RPMI7951 (cell line): ENCODE measurements around the gene ADARB1. TPM values are rescaled to one million over a fixed set of nuclear protein-coding genes. Genes with fewer than 3 reads are reported as not detected.

Source experiments
- DNase-seq: peaks from one replicate; pipeline ENCODE4 v3.0.0-alpha.2; 2012; ENCODE audit warnings: low read depth
- total RNA-seq: library from RNA; depleted of rRNA; stranded (reverse); fragments of >200 nt; shearing (Covaris generic); gene quantifications from 2 replicates; pipeline ENCODE4 v1.2.3, GENCODE V29; 2014

Gene ADARB1
- total RNA-seq, 1 experiment from 2014 or later: 1.2 TPM

GRCh38 chr21:45037986-45038385 is 36.4 kb upstream of the ADARB1 start:
- DNase-seq: no peak

GRCh38 chr21:45039317-45040156 is 34.8 kb upstream of the ADARB1 start:
- no peak for DNase-seq

GRCh38 chr21:45040157-45040711 is 34.1 kb upstream of the ADARB1 start:
- DNase-seq: no peak

- no peak for DNase-seq
Observed at GRCh38 chr21:45040739-45041138, 33.6 kb upstream of the ADARB1 start.

GRCh38 chr21:45041351-45041805 is 33.0 kb upstream of the ADARB1 start:
- peak; percentile 46 for DNase-seq

GRCh38 chr21:45041984-45042663 is 32.3 kb upstream of the ADARB1 start:
- DNase-seq: no peak

- no peak for DNase-seq
Observed at GRCh38 chr21:45042664-45043161, 31.7 kb upstream of the ADARB1 start.

- no peak for DNase-seq
Observed at GRCh38 chr21:45043541-45044020, 30.8 kb upstream of the ADARB1 start.

- DNase-seq: no peak
Observed at GRCh38 chr21:45045481-45045880, 28.9 kb upstream of the ADARB1 start.

GRCh38 chr21:45047257-45047656 is 27.1 kb upstream of the ADARB1 start:
- no peak for DNase-seq

- DNase-seq: no peak
Observed at GRCh38 chr21:45048026-45048698, 26.2 kb upstream of the ADARB1 start.

GRCh38 chr21:45048968-45049367 is 25.4 kb upstream of the ADARB1 start:
- DNase-seq: no peak

- no peak for DNase-seq
Observed at GRCh38 chr21:45049714-45050344, 24.6 kb upstream of the ADARB1 start.

GRCh38 chr21:45050345-45050796 is 24.0 kb upstream of the ADARB1 start:
- no peak for DNase-seq

GRCh38 chr21:45050797-45051489 is 23.4 kb upstream of the ADARB1 start:
- no peak for DNase-seq

GRCh38 chr21:45051580-45052434 is 22.6 kb upstream of the ADARB1 start:
- DNase-seq: no peak

- DNase-seq: no peak
Observed at GRCh38 chr21:45052960-45053359, 21.4 kb upstream of the ADARB1 start.

GRCh38 chr21:45053561-45054226 is 20.7 kb upstream of the ADARB1 start:
- DNase-seq: no peak
